Breast epithelium (tissue), 4 donors: ENCODE results near the gene PCDHA4. TPM values are rescaled to one million over a fixed set of nuclear protein-coding genes. Genes with fewer than 3 reads are reported as not detected.
"Not testable (repeated sequence)": the region's sequence is repeated elsewhere in the genome, so short reads cannot be mapped to it uniquely, and the experiment has no call there.

Experiments
- DNase-seq, 2 donors: peaks; one replicate each; pipeline ENCODE4 v3.0.0-alpha.2; 2019; ENCODE audit warnings: low spot score in 2 of 2
- H3K27ac ChIP-seq, 2 donors: fragments of 200-600 bp; sonication (generic) in 1 of 2; one replicate each; pipeline ENCODE4 v1.5.1; 2016 to 2019; ENCODE audit warnings: mild to moderate bottlenecking in 1 of 2
- H3K27me3 ChIP-seq, 2 donors: fragments of 200-600 bp; sonication (generic) in 1 of 2; one replicate each; pipeline versions ENCODE4 v1.5.1 to v1.6.0; 2017 to 2019; ENCODE audit warnings: control low read depth in 1 of 2, mild to moderate bottlenecking in 1 of 2
- H3K36me3 ChIP-seq: fragments of 200-600 bp; one replicate; pipeline ENCODE4 v1.5.1; 2019
- H3K4me1 ChIP-seq, 2 donors: fragments of 200-600 bp; sonication (generic); one replicate each; pipeline ENCODE4 v1.5.1; 2016 to 2019; ENCODE audit warnings: control low read depth in 1 of 2
- H3K4me3 ChIP-seq, 3 donors: fragments of 200-600 bp; sonication (generic); 1 replicate in 2 of 3; 2 replicates in 1 of 3; pipeline ENCODE4 v1.5.1; 2016 to 2019; ENCODE audit warnings: mild to moderate bottlenecking in 3 of 3, moderate library complexity in 2 of 3
- H3K9me3 ChIP-seq, 2 donors: fragments of 200-600 bp; sonication (generic) in 1 of 2; one replicate each; pipeline ENCODE4 v1.5.1; 2016 to 2019; ENCODE audit warnings: control low read depth in 1 of 2
- CTCF ChIP-seq, 3 donors: fragments of 450-650 bp; IDR thresholded peaks; one replicate each; pipeline ENCODE4 v1.5.1; 2016 to 2017; ENCODE audit warnings: antibody characterized with exemption in 3 of 3, mild to moderate bottlenecking in 3 of 3, moderate library complexity in 3 of 3
- POLR2A ChIP-seq: fragments of 450-650 bp; IDR thresholded peaks from one replicate; pipeline ENCODE4 v1.6.1; 2016; ENCODE audit warnings: antibody characterized with exemption, mild to moderate bottlenecking, moderate library complexity
- POLR2AphosphoS5 ChIP-seq, 3 donors: sonication (generic); formaldehyde crosslinking; IDR thresholded peaks; one replicate each; pipeline ENCODE4 v1.6.1; 2017; ENCODE audit warnings: antibody characterized with exemption in 3 of 3
- intact Hi-C: fragments of 100-400 bp; cut with DNase I; formaldehyde crosslinking; loops from one replicate; pipeline ENCODE4 v1.15.1; 2023; ENCODE audit warnings: low total_unique reads
- total RNA-seq, 3 donors: library from RNA; depleted of rRNA; stranded (reverse); fragments of >200 nt; gene quantifications; one replicate each; pipeline ENCODE4 v1.1.0, GENCODE V29; 2016

The PCDHA4 gene
- total RNA-seq, 3 donors from 2014 or later = 0.64 to 5.4 (median 2.6) TPM

GRCh38 chr5:140808889-140809291 lies 2.0 kb downstream of the PCDHA4 start:
- intact Hi-C loops = no loop called here
- Histone ChIP-seq H3K4me1 (no peaks in the 10 kb centered on the region), H3K27ac (no peak overlapping the region), H3K4me3 (no peak overlapping the region), H3K9me3 (peaks cover 28 to 66% of the 10 kb centered on the region in 2 donors), H3K27me3 (no peaks in the 10 kb centered on the region), H3K36me3 (no peaks in the 10 kb centered on the region)
- no peak for TF ChIP-seq CTCF (IDR thresholded peaks at IDR 0.05)
- no peak for TF ChIP-seq POLR2AphosphoS5 (IDR thresholded peaks at IDR 0.05)
- TF ChIP-seq POLR2A = no peak
- DNase-seq = no peak

- Histone ChIP-seq H3K27ac (no peak within 1 kb of the TSS), H3K4me3 (peak within 1 kb of the TSS in 2 of 3 donors; percentile 19 to 32), H3K4me1 (no peaks in the 10 kb centered on the region), H3K9me3 (peaks cover 29 to 56% of the 10 kb centered on the region in 2 donors), H3K27me3 (no peaks in the 10 kb centered on the region), H3K36me3 (no peaks in the 10 kb centered on the region)
- TF ChIP-seq CTCF (IDR thresholded peaks at IDR 0.05) = peak in 1 of 3 donors; percentile 14
- TF ChIP-seq POLR2A = no peak
- TF ChIP-seq POLR2AphosphoS5 (IDR thresholded peaks at IDR 0.05) = no peak
- intact Hi-C loops = no loop called here
- DNase-seq = no peak
Observed at GRCh38 chr5:140821375-140822280, 14.8 kb downstream of the PCDHA4 start, which contains the start of gene PCDHA5. Gene PCDHA5, plus strand, starts transcription at chr5:140821613.

GRCh38 chr5:140822281-140822629 lies 15.4 kb downstream of the PCDHA4 start:
- Histone ChIP-seq H3K4me1 (no peaks in the 10 kb centered on the region), H3K36me3 (no peaks in the 10 kb centered on the region), H3K9me3 (peaks cover 22 to 50% of the 10 kb centered on the region in 2 donors), H3K27me3 (no peaks in the 10 kb centered on the region), H3K4me3 (no peak overlapping the region), H3K27ac (no peak overlapping the region)
- TF ChIP-seq CTCF (IDR thresholded peaks at IDR 0.05) (peak in 1 of 3 donors; percentile 1), POLR2A (no peak), POLR2AphosphoS5 (IDR thresholded peaks at IDR 0.05) (no peak)
- intact Hi-C loops = no loop called here
- DNase-seq = no peak

- intact Hi-C loops, H3K27ac ChIP-seq: not testable (repeated sequence)
Observed at GRCh38 chr5:140822969-140823368, 16.1 kb downstream of the PCDHA4 start.

GRCh38 chr5:140823475-140823874 lies 16.6 kb downstream of the PCDHA4 start:
- no peaks in the 10 kb centered on the region for H3K4me1 ChIP-seq
- H3K4me3 ChIP-seq = no peak overlapping the region
- intact Hi-C loops = no loop called here
- peaks cover 27 to 53% of the 10 kb centered on the region in 2 donors for H3K9me3 ChIP-seq
- DNase-seq = no peak
- no peaks in the 10 kb centered on the region for H3K27me3 ChIP-seq
- no peaks in the 10 kb centered on the region for H3K36me3 ChIP-seq
- TF ChIP-seq CTCF (IDR thresholded peaks at IDR 0.05) (no peak), POLR2AphosphoS5 (IDR thresholded peaks at IDR 0.05) (no peak), POLR2A (no peak)
- H3K27ac ChIP-seq = no peak overlapping the region

More at GRCh38 chr5:140822969-140823368, 16.1 kb downstream of the PCDHA4 start:
- H3K4me1 ChIP-seq, H3K36me3 ChIP-seq, H3K4me3 ChIP-seq, DNase-seq, H3K27me3 ChIP-seq: not testable (repeated sequence)
- peaks cover 22 to 50% of the 10 kb centered on the region in 2 donors for H3K9me3 ChIP-seq
